Ovary (tissue), 10 donors: Measurements from ENCODE around the gene DTNBP1. TPM values are rescaled to one million over a fixed set of nuclear protein-coding genes. Genes with fewer than 3 reads are reported as not detected.

Source experiments
- DNase-seq, 5 donors: peaks; one replicate each; pipeline ENCODE4 v3.0.0-alpha.2; 2019 to 2020
- H3K27ac ChIP-seq, 2 donors: fragments of 200-600 bp; one replicate each; pipeline versions ENCODE4 v1.5.1 to v1.8.0; 2019 to 2022
- H3K27me3 ChIP-seq: fragments of 200-600 bp; one replicate; pipeline ENCODE4 v1.8.0; 2022
- H3K36me3 ChIP-seq: fragments of 200-600 bp; sonication (generic); one replicate; pipeline ENCODE4 v1.5.1; 2019
- H3K4me1 ChIP-seq: one replicate; pipeline ENCODE4 v1.8.1; 2013; ENCODE audit warnings: mild to moderate bottlenecking, moderate library complexity; ENCODE audit not compliant: insufficient read depth
- H3K4me3 ChIP-seq: fragments of 200-600 bp; sonication (generic); one replicate; pipeline ENCODE4 v1.5.1; 2017
- H3K9me3 ChIP-seq, 2 donors: fragments of 200-600 bp in 1 of 2; sonication (generic) in 1 of 2; one replicate each; pipeline versions ENCODE4 v1.5.1 to v1.8.1; 2013 to 2019; ENCODE audit warnings: mild to moderate bottlenecking in 1 of 2, moderate library complexity in 1 of 2
- CTCF ChIP-seq, 3 donors: fragments of 450-650 bp in 2 of 3; fragments of 200-600 bp in 1 of 3; IDR thresholded peaks; one replicate each; pipeline versions ENCODE4 v1.5.1 to v1.8.0; 2016 to 2022; ENCODE audit warnings: antibody characterized with exemption in 3 of 3, mild to moderate bottlenecking in 1 of 3
- EP300 ChIP-seq: sonication (generic); formaldehyde crosslinking; IDR thresholded peaks from one replicate; pipeline ENCODE4 v1.6.1; 2017; ENCODE audit warnings: antibody characterized with exemption
- POLR2A ChIP-seq: fragments of 450-650 bp; IDR thresholded peaks from one replicate; pipeline ENCODE4 v1.6.1; 2017; ENCODE audit warnings: antibody characterized with exemption, mild to moderate bottlenecking, moderate library complexity
- WGBS, 3 donors: extraction: QIAGEN DNeasy Blood & Tissue Kit in 1 of 3; methylation state at CpG; one replicate each; pipeline versions ENCODE4 v1.1.5 to v1.1.7; 2013 to 2017; 5-methylcytosine and 5-hydroxymethylcytosine counted together
- intact Hi-C, 4 donors: fragments of 100-400 bp; cut with DNase I; formaldehyde crosslinking; loops; one replicate each; pipeline versions ENCODE4 v1.11.0 to v1.15.1; 2022 to 2023
- long read RNA-seq, 3 donors: library from polyadenylated mRNA in 2 of 3; unstranded in 2 of 3; transcript quantifications; one replicate each; pipeline ENCODE4 v2.0.0 and lab custom pipeline, GENCODE V29; 2021 to 2026
- polyA plus RNA-seq, 2 donors: library from polyadenylated mRNA; stranded (reverse); fragments of 200-250 nt in 1 of 2; fragments of 350-450 nt in 1 of 2; fragmentation: Illumina TruSeq in 1 of 2; extraction: RNeasy Lipid Tissue Mini Kit (QIAGEN cat#74804) in 1 of 2; gene quantifications; one replicate each; pipeline ENCODE4 v1.2.3, GENCODE V29; 2013 to 2014
- total RNA-seq, 7 donors: library from RNA; depleted of rRNA in 2 of 7; stranded (reverse); fragments of >200 nt in 2 of 7; fragmentation: NEBNext Ultra II Directional in 3 of 7; extraction: Animal tissue kit (Norgen Biotek cat#: 25700) in 3 of 7; gene quantifications; one replicate each; pipeline versions ENCODE4 v1.1.0 to v1.2.4, GENCODE V29; 2016 to 2023
- donor health status: DM: no; HTN: no; CAD: no; lungs with moderate emphysema.
- donor health status: DM: no; HTN: no; CAD: no.
- donor health status: Bipolar disorder and iron deficiency.
- donor health status: DM: yes; HTN: yes; CAD: no.
- donor health status: DM: no; HTN: no; CAD: no.
- donor health status: DM: yes; HTN: yes; CAD: no.

DTNBP1 gene
- total RNA-seq (10 to 100 TPM; 11.0 to 17.2 (median 15.6) TPM), polyA plus RNA-seq (10 to 100 TPM; 13.0 to 21.4 TPM)
- long read RNA-seq, donor 1, transcript DTNBP1-202 (10 exons, 1,403 nt) = major isoform, 7 of 15 reads
- long read RNA-seq, donor 1, partial matches to known transcripts = 5 of 15 reads
- long read RNA-seq, donor 1, other reads (novel, unspliced or antisense) = 2 of 15 reads
- long read RNA-seq, donor 2, partial matches to known transcripts = 0 of 2 reads
- long read RNA-seq, donor 2, other reads (novel, unspliced or antisense) = 0 of 2 reads
- long read RNA-seq, donor 3, transcript DTNBP1-202 (10 exons, 1,403 nt) = major isoform, 21 of 30 reads
- long read RNA-seq, donor 3, partial matches to known transcripts = 1 of 30 reads
- long read RNA-seq, donor 3, other reads (novel, unspliced or antisense) = 3 of 30 reads

- Histone ChIP-seq H3K36me3 (no peaks in the 10 kb centered on the region), H3K4me1 (peaks cover 5% of the 10 kb centered on the region), H3K27ac (peak within 1 kb of the TSS; percentile 63 to 66), H3K4me3 (peak within 1 kb of the TSS; percentile 72), H3K27me3 (no peaks in the 10 kb centered on the region), H3K9me3 (no peaks in the 10 kb centered on the region)
- intact Hi-C loops = no loop called here
- peak; percentile 72 to 87 (median 85) for DNase-seq
- WGBS, 3 donors = 0 to 1% (median 0%) methylated on average over 51 to 98 of the region's 98 CpGs
- TF ChIP-seq EP300 (no peak), POLR2A (no peak), CTCF (IDR thresholded peaks at IDR 0.05) (no peak)
Measured at GRCh38 chr6:15662326-15663129, at the start of gene DTNBP1. DTNBP1 (minus strand) TSS chr6:15663028; CDS start chr6:15662869, 159 bp downstream.

GRCh38 chr6:15709651-15710269, 46.9 kb upstream of the DTNBP1 start:
- Histone ChIP-seq H3K36me3 (no peaks in the 10 kb centered on the region), H3K27me3 (no peaks in the 10 kb centered on the region), H3K4me1 (no peaks in the 10 kb centered on the region), H3K27ac (no peak overlapping the region), H3K4me3 (no peak overlapping the region), H3K9me3 (no peaks in the 10 kb centered on the region)
- no peak for DNase-seq
- TF ChIP-seq CTCF (IDR thresholded peaks at IDR 0.05) = no peak
- TF ChIP-seq POLR2A = no peak
- no peak for TF ChIP-seq EP300
- intact Hi-C loops = no loop called here
- WGBS, 3 donors = 93 to 98% (median 95%) methylated on average over 2 of the region's 2 CpGs

- no peak overlapping the region for H3K27ac ChIP-seq
- TF ChIP-seq POLR2A = no peak
- TF ChIP-seq CTCF (IDR thresholded peaks at IDR 0.05) = no peak
- no peaks in the 10 kb centered on the region for H3K27me3 ChIP-seq
- no peak for DNase-seq
- 70 to 74% (median 72%) methylated on average over 5 of the region's 5 CpGs for WGBS, 3 donors
- H3K4me1 ChIP-seq = no peaks in the 10 kb centered on the region
- no peaks in the 10 kb centered on the region for H3K9me3 ChIP-seq
- no peak overlapping the region for H3K4me3 ChIP-seq
- intact Hi-C loops = no loop called here
- no peaks in the 10 kb centered on the region for H3K36me3 ChIP-seq
Measured at GRCh38 chr6:15708231-15708630, 45.4 kb upstream of the DTNBP1 start.

GRCh38 chr6:15705981-15706380, 43.2 kb upstream of the DTNBP1 start:
- Histone ChIP-seq H3K4me3 (no peak overlapping the region), H3K9me3 (no peaks in the 10 kb centered on the region), H3K36me3 (no peaks in the 10 kb centered on the region), H3K27ac (no peak overlapping the region), H3K4me1 (no peaks in the 10 kb centered on the region), H3K27me3 (no peaks in the 10 kb centered on the region)
- TF ChIP-seq EP300 = no peak
- no peak for TF ChIP-seq POLR2A
- TF ChIP-seq CTCF (IDR thresholded peaks at IDR 0.05) = no peak
- intact Hi-C loops = no loop called here
- WGBS, 3 donors = 41 to 51% (median 45%) methylated on average over 3 of the region's 3 CpGs
- no peak for DNase-seq
